Astrocyte (in vitro differentiated cells and primary cell): ENCODE results near the gene PEPD. TPM values are rescaled to one million over a fixed set of nuclear protein-coding genes. Genes with fewer than 3 reads are reported as not detected.

Experiments
- DNase-seq: peaks from one replicate; pipeline ENCODE4 v3.0.0-alpha.2; 2010; ENCODE audit warnings: low read depth
- FAIRE-seq: peaks from 2 replicates; lab custom pipeline; 2011; peaks lifted over from hg19 to GRCh38; lab: Jason Lieb, UNC
- H2AFZ ChIP-seq: 2 replicates; pipeline ENCODE4 v1.6.0; 2012; ENCODE audit warnings: low read depth, low read length, inconsistent platforms
- H3K27ac ChIP-seq: 2 replicates; pipeline ENCODE4 v1.5.1; 2011; ENCODE audit warnings: low read depth, low read length, inconsistent platforms
- H3K27me3 ChIP-seq: 2 replicates; pipeline ENCODE4 v1.6.0; 2011; ENCODE audit warnings: low read length, inconsistent platforms; ENCODE audit not compliant: insufficient read depth
- H3K36me3 ChIP-seq: 2 replicates; pipeline ENCODE4 v1.5.1; 2011; ENCODE audit warnings: low read length, inconsistent platforms; ENCODE audit not compliant: insufficient read depth
- H3K4me1 ChIP-seq: 2 replicates; pipeline ENCODE4 v1.5.1; 2011; ENCODE audit warnings: low read length, inconsistent platforms; ENCODE audit not compliant: insufficient read depth
- H3K4me2 ChIP-seq: 2 replicates; pipeline ENCODE4 v1.6.0; 2012; ENCODE audit warnings: low read length, inconsistent platforms
- H3K4me3 ChIP-seq: 2 replicates; pipeline ENCODE4 v1.5.1; 2011; ENCODE audit warnings: low read depth, mild to moderate bottlenecking, low read length, inconsistent platforms; ENCODE audit not compliant: insufficient read depth
- H3K79me2 ChIP-seq: 2 replicates; pipeline ENCODE4 v1.6.0; 2012; ENCODE audit warnings: mild to moderate bottlenecking, low read length, inconsistent platforms; ENCODE audit not compliant: insufficient read depth
- H3K9ac ChIP-seq: 2 replicates; pipeline ENCODE4 v1.6.0; 2012; ENCODE audit warnings: mild to moderate bottlenecking, low read length, inconsistent platforms
- H3K9me3 ChIP-seq: 2 replicates; pipeline ENCODE4 v1.5.1; 2012; ENCODE audit warnings: low read depth, mild to moderate bottlenecking, low read length, inconsistent platforms; ENCODE audit not compliant: insufficient read depth
- H4K20me1 ChIP-seq: 2 replicates; pipeline ENCODE4 v1.6.0; 2012; ENCODE audit warnings: low read length, inconsistent platforms; ENCODE audit not compliant: insufficient read depth
- H3K27ac Mint-ChIP-seq: one replicate; pipeline ENCODE4 v1.8.0; 2021; ENCODE audit warnings: mild to moderate bottlenecking, mixed read lengths; ENCODE audit not compliant: unreplicated experiment
- H3K27me3 Mint-ChIP-seq: one replicate; pipeline ENCODE4 v1.8.0; 2021; ENCODE audit warnings: low read depth, mixed read lengths; ENCODE audit not compliant: unreplicated experiment
- H3K36me3 Mint-ChIP-seq: one replicate; pipeline ENCODE4 v1.8.0; 2021; ENCODE audit warnings: low read depth, mixed read lengths; ENCODE audit not compliant: unreplicated experiment
- H3K4me1 Mint-ChIP-seq: one replicate; pipeline ENCODE4 v1.8.0; 2021; ENCODE audit warnings: low read depth, mixed read lengths; ENCODE audit not compliant: unreplicated experiment
- H3K4me3 Mint-ChIP-seq: one replicate; pipeline ENCODE4 v1.8.0; 2021; ENCODE audit warnings: mild to moderate bottlenecking, moderate library complexity, mixed read lengths; ENCODE audit not compliant: unreplicated experiment
- H3K9me3 Mint-ChIP-seq: one replicate; pipeline ENCODE4 v1.8.0; 2021; ENCODE audit warnings: mild to moderate bottlenecking, mixed read lengths; ENCODE audit not compliant: unreplicated experiment
- CTCF ChIP-seq: IDR thresholded peaks from 2 replicates; pipeline ENCODE4 v1.5.1; 2011; ENCODE audit warnings: low read depth, mild to moderate bottlenecking, inconsistent platforms, low read length, moderate library complexity; ENCODE audit not compliant: insufficient read depth
- EZH2 ChIP-seq: IDR thresholded peaks from 2 replicates; pipeline ENCODE4 v1.6.1; 2012; ENCODE audit warnings: mild to moderate bottlenecking, low read length, inconsistent platforms; ENCODE audit not compliant: insufficient read depth
- total RNA-seq: library from RNA; stranded (reverse); gene quantifications from 2 replicates; pipeline ENCODE4 v1.2.1, GENCODE V29; 2021

PEPD gene
- total RNA-seq, 1 donor from 2014 or later = 37.9 TPM

DNA sequence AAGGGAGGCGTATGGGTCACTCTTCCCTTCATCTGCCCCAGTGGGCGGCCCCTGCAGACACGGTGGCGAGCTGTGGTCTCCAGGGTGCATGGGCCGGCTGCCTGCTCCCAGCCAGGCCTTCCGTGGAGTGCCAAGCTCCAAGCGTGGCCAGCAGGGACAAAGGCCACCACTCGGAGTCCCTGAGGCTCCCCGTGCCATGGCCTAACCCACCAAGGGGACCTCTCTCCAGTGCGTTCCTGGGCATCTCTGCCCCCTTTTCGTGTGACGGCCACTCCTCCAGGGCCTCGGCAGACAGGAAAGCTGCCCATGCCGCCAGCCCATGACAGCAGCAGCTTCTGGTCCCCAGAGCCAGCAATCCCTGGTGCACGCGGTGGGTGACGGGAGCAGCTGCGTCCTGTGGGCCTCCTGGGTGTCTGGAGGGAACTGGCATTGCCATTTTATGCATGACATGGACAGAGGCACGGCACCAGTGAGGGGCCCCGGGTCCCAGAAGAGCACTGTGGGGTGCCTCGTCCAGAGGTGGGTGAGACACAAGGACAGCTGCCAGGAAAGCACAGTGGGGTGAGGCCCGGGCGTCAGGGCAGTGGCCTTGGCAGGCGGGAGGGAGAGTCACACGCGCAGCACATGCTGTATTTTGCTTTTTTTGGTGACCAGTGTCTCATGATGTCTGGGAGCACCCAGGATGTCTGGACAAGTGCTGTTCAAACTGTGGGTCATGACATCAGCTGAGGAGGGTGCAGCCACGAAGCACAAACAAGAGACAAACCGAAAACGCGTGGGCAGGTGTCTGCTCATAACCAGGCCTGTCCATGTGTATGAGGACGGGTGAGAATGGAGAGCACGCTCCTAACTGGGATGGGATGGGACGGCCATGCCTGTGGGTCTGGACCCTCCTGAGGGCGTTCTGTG is 115.8 kb downstream of the PEPD start:
- no peak for FAIRE-seq

DNA sequence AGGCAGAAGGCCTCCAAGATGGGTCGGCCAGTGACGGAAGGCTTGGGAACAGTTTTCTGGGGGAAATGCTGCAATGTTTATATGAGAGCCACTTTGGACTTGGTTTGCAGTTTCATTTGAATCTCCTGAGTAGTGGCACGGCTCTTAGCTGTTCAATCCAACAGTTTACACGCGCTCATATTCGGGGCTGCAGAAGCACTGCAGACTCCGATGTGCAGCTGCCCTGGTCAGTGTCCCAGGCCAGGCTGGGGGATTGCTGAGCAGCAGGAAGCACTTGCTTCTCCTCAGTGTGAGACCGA is 116.4 kb downstream of the PEPD start:
- peaks cover 9% of the 10 kb centered on the region for H4K20me1 ChIP-seq
- Mint-ChIP-seq H3K36me3 (no peaks in the 10 kb centered on the region), H3K27me3 (peaks cover 10% of the 10 kb centered on the region), H3K27ac (no peak overlapping the region), H3K4me3 (no peak overlapping the region), H3K9me3 (no peaks in the 10 kb centered on the region), H3K4me1 (peaks cover 3% of the 10 kb centered on the region)
- no peak overlapping the region for H3K27ac ChIP-seq
- H3K4me3 ChIP-seq = no peak overlapping the region
- no peaks in the 10 kb centered on the region for H3K27me3 ChIP-seq
- H2AFZ ChIP-seq = no peak overlapping the region
- no peak overlapping the region for H3K9ac ChIP-seq
- no peaks in the 10 kb centered on the region for H3K79me2 ChIP-seq
- no peak overlapping the region for H3K4me2 ChIP-seq
- TF ChIP-seq CTCF (no peak), EZH2 (no peak)
- H3K4me1 ChIP-seq = no peaks in the 10 kb centered on the region
- H3K9me3 ChIP-seq = no peaks in the 10 kb centered on the region
- no peaks in the 10 kb centered on the region for H3K36me3 ChIP-seq
- no peak for FAIRE-seq
- DNase-seq = no peak

More for the DNA sequence above, 115.8 kb downstream of the PEPD start:
- Mint-ChIP-seq H3K9me3 (no peaks in the 10 kb centered on the region), H3K27me3 (peaks cover 10% of the 10 kb centered on the region), H3K4me1 (peaks cover 3% of the 10 kb centered on the region), H3K27ac (no peak overlapping the region), H3K4me3 (no peak overlapping the region), H3K36me3 (no peaks in the 10 kb centered on the region)
- Histone ChIP-seq H4K20me1 (peaks cover 9% of the 10 kb centered on the region), H2AFZ (no peak overlapping the region), H3K9ac (no peak overlapping the region), H3K36me3 (no peaks in the 10 kb centered on the region), H3K4me1 (no peaks in the 10 kb centered on the region), H3K4me3 (no peak overlapping the region), H3K79me2 (no peaks in the 10 kb centered on the region), H3K27me3 (no peaks in the 10 kb centered on the region), H3K4me2 (no peak overlapping the region), H3K9me3 (no peaks in the 10 kb centered on the region), H3K27ac (no peak overlapping the region)
- DNase-seq = no peak
- TF ChIP-seq EZH2 (no peak), CTCF (no peak)
